HuH-7.5 (cell line): ENCODE data around the gene CPED1.

ENCODE experiments used
- DNase-seq: peaks from one replicate; pipeline ENCODE4 v3.0.0; 2011; ENCODE audit warnings: low spot score

The CPED1 gene

DNA sequence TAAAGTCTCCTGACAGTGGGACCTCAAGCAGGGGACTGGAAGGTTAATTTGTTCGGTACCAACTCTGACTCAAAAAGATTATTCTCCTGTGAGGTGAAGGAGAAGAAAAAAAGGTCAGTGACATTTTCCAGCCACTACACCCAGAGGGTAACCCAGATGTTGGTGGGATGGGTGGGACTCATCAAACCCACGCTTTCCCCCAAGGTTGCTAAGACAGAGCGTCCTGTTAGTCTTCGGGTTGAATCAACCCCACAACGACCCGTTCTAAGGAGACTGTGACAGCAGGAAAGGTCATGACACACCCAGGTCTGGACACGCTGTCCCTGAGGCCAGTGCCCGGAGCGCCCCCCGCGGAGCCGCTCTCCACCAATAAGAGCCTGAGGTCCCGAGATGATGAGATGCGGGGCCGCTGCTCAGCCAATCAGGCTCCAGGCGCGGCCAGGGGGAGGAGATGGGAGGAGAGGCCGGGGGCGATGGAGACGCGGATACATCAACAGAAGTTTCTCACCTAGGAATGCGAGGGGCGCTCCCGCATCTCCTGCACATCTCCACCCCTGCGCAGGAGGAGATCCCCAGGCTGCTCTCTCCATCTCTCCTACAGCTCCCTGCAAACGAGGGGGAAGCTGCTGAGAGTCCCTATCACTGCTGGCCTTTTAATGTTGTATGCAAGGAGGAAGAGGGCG is 340.1 kb downstream of the CPED1 start, which contains the start of gene WNT16:
WNT16 (plus strand) TSS at position 493 of the 683 bp plus-strand sequence. CDS start 293 bp downstream, outside the sequence.
- DNase-seq, result no peak

DNA sequence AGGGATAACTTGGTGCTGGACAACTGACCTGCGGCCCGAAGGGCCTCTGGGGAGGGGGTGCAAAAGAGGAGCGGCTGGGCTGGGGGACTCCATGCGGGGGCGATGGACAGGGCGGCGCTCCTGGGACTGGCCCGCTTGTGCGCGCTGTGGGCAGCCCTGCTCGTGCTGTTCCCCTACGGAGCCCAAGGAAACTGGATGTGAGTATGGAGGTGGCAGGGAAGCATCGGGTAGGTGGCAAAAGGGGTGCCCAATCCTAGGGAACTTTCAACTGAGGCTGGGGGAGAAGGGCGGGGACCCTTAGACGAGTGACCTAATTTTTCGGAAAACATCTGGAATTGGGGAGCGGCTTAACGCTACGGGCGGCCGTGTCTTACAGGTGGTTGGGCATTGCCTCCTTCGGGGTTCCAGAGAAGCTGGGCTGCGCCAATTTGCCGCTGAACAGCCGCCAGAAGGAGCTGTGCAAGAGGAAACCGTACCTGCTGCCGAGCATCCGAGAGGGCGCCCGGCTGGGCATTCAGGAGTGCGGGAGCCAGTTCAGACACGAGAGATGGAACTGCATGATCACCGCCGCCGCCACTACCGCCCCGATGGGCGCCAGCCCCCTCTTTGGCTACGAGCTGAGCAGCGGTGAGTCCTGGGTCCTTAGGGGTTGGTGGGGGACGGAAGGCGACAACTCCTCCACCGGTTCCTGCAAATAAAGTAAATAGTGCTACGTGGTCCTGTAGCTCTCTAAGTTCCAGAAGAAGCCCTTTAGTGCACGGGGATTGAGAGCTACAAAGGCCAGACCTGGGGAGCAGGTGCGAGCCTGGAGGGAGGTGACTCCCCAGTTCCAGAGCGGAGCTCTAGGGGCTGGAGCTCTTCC is 340.9 kb downstream of the CPED1 start:
- DNase-seq, result no peak

DNA sequence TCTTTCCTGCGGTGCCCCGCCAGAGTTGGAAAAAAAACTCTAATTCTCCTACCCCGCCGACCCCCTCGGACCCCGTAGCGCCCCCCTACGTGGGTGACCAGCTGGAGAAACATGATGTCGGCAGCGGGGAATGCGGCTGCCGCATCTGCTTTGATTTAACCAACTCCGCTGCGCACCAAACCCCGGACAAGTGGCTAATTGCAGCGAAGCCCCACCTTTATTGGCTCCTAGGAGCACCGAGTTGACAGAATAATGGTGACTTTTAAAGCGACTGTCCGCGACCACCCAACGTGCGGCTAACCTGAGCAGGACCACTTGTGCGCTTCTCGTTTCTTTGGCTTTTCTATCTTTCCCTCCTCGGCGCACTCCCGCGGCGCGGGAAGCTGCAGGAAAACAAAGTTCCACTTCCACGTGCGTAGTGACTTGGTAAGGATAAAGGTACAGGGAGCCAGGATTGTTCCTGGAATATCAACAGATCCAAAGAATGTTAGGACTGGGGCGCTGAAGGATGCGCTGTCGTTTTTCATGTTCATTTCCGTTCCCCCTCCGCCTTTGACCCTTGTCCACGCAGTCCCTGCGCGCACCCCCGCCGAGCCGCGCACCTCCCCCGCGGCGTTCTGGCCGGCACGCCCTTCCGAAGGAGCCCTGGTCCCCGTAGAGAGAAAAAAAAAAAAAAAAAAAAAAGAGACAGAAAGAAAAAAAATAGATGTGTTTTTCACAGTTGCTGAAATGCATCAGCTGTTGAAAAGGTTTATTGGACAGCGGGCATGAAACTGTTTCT is 341.7 kb downstream of the CPED1 start:
- no peak for DNase-seq

DNA sequence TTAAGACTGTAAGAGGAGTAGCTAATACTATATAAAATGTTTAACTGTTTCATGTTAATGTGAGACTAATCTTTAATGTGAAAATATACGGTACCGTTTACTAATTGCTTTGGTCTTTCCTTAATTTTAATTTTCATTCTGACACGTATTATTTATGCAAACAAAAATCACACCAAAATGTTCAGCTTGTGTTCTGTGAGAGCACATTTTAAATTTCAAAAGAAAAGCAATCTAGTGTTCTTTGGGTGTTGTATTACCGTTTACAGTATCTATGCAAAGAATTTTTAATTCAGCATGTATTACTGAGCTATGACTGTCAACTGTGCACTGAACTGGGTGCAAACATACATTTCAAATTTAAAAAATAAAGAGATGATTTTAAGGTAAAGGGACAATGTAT is 342.5 kb downstream of the CPED1 start:
- no peak for DNase-seq

DNA sequence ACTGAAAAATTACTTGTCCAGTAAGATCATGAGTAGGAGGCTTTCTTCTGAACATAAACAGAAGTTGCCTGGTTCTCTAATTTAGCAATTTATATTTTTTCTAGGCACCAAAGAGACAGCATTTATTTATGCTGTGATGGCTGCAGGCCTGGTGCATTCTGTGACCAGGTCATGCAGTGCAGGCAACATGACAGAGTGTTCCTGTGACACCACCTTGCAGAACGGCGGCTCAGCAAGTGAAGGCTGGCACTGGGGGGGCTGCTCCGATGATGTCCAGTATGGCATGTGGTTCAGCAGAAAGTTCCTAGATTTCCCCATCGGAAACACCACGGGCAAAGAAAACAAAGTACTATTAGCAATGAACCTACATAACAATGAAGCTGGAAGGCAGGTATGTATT is 343.1 kb downstream of the CPED1 start:
- no peak for DNase-seq

DNA sequence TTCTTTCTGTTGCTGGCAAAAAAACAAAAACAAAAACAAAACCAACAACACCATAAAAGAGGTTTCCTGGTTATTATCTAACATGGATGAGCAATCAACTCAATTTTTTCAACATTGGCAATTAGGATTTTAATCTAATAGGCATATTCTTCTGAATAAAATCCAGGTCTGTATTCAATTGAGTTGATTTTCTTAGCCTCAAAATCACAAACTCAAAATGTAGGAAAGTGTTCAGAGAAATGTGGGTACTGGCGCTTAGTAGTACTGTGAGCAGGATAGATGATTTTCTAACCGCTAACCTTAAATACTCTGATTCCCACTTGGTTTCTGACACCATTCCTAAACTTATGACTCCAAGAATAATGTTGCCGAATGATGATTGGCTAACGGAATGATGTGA is 345.9 kb downstream of the CPED1 start:
- DNase-seq, result no peak

DNA sequence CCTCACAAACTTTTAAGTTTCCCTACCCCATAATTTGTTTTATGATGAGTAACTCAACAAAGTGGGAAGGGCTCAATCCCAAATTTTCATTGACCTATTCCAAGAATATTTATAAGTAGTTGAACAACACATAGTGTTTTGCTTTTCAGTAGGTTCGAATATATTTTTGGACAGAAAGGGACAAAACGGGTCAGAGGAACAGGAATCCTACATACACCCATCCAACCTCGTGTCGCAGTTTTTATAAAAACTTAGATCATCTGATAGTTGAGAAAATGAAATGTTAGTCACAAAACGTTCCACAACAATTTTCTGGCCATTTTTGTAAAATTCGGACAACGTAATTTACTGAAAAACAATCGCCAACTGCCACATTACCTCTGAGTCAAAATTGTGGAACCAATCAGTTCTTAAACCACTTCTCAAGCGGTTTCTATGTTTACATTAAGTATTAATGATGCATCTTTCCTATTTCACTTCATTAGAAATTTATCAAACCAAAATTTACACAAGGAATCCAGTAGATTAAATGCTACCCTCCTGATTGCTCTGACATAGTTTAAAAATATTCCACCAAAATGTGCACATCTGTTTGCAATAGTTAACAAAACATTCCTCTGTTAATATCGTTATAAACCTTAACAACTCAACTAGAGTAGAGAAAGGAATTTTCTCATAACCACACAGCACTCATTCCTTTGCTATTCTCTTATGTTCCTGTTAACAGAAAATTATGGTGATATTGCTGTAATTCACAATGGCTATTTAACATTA is 346.6 kb downstream of the CPED1 start:
- DNase-seq, result no peak

DNA sequence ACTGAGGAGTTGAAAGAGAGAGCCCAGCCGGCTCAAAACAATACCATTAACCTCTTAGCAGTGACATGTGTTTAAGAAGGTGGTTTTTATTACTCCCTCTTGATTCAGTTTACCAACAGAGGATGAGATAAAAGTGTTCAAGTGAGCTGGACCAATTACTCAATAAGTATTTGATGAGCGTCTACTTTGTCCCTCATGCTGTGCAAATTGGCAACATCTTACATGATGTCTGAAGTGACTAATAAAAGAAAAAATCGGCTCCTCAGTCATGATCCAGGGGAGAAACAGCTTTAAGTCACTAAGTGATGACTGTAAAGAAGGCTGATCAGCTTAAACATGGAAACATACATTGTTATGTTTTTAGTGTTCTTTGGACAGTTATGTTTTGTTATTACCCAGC is 348.1 kb downstream of the CPED1 start:
- DNase-seq, result no peak

DNA sequence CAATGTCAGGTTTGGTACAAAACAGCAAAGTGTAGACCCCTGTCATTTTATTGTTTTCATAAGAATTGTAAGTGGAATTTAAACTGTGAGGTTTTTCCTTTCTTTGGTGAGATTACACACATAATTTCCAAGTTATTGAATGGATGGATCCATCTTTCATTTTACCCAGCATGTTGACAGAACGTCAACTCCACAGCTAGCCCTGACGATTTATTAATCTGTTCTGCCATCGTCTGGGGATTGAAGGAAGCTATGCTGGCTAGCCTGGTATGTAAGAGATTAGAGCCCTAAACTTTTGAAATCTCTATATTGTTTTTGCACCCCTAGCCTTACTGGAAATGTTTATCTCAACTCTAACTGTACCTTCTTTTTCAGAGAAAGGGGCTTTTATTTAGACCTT is 348.9 kb downstream of the CPED1 start:
- DNase-seq, result no peak

DNA sequence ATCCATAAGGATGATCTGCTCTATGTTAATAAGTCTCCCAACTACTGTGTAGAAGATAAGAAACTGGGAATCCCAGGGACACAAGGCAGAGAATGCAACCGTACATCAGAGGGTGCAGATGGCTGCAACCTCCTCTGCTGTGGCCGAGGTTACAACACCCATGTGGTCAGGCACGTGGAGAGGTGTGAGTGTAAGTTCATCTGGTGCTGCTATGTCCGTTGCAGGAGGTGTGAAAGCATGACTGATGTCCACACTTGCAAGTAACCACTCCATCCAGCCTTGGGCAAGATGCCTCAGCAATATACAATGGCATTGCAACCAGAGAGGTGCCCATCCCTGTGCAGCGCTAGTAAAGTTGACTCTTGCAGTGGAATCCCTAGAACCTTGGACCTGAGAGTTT is 350.6 kb downstream of the CPED1 start:
- no peak for DNase-seq

DNA sequence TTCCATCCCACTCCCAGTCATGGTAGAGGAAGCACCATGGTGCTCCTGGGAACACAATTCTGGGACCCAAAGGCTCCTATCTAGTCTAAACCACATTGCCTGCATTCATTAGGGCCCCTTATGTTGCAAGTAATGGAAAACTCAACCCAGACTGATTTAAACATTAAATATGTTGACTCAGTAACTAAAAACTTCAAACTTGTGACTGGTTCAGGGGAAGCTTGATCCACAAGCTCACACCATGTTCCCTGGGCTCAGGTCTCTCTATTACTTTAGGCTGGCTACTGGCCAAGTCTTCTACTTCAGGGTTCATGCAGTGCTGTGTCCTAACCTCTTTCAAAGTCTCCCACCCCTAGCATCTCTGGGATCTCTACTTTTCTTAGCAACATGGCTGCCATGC is 353.4 kb downstream of the CPED1 start:
- no peak for DNase-seq

DNA sequence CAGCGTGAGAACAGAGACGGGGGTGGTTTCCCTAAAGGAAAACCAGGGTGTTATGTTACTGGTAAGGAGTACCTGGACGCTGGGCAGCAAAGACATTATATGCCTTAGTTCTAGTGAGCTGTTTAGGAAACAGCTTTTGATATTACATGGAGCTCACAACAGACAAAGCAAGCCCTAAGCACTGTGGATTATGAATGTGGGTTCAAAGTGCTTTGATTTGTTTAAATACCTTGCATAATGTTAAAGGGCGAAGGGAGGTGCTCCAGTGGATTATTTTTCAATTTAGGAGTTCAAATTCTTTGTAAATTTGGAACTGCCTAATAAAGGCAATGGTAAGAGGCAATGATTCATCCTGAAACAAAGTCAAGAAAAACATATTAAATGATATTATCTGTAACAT is 354.1 kb downstream of the CPED1 start:
- DNase-seq, result no peak

DNA sequence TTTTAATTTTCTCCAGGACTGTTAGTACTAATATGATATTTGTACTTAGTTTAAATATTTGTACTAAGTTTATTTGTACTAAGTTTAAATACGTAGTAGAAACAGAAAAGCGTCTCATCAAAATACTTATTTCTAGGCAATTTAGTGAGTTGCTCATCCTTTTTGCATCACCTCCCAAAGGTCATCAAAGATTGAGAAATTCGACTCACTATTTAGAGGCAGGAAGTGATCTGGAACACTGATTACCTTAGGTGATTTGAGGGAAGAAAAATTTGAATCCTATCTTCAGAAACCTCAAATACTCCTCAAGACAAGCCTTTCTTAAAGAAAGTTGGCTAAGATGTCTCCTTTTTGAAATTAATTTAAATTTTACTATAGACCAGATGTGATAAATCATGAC is 354.8 kb downstream of the CPED1 start:
- no peak for DNase-seq

DNA sequence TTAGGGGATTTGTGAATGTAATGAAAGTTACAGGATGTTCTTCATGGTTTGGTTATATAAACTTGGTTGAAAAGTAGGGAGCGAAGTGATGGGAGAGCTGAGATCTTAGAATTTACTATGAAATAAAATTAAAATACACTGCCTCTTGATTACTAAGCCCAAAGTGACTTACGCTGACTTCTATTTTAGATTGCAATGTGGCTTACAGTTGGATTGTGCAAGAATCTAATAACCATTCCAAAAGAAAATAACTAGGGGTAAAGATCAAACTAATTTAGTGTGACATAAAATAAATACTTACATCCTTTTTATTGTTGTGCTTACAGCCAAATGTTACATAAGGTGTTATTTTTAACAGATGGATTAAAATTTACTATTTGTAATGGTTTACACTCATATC is 355.6 kb downstream of the CPED1 start:
- no peak for DNase-seq

DNA sequence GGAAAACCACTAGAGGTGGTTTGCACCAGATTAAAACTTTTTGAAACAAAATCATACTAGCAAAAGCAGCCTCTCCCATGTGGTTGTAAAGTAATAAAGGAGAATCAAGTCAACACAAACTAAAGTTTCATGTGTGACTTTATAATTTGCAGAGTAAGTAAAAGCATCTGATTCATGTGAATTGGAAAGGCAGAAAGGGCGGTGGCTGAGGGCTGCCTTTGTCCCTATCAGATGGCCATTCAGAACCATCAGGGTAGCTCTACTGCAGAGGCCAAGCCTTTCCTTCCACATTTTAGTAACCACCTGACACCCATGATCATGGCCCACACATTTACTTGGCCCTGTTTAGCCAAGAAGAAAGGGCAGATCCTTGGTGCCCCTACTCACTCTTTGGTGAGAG is 356.0 kb downstream of the CPED1 start:
- no peak for DNase-seq
